Measurements from ENCODE around the gene PPP1R9A. TPM values are rescaled to one million over a fixed set of nuclear protein-coding genes. Genes with fewer than 3 reads are reported as not detected.

The PPP1R9A gene
- total RNA-seq, 2 donors from 2014 or later, result not detected

DNA sequence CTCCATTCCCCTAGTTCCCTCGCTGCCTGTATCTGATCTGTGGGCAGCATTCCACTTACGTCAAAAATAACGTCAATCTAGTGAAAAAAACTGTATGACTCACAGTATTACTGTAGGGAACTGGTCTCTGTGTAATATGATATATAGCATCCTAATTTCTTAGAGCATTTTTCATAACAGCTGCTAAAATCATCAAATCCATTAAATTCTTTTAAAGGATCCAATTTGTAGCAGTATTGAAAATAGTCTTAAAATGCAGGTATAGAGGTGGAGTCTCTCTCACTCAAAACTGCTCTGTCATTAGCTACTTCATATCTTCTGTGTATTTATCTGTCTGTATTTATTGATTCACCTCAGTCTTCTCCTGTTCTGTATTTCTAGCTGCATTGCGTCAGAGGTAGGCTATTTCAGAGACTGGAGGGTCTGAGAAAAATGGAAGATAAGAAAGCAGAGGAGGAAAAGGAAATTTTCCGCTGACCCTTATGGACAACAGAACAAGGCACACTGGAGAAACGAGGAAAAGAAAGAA is 357.0 kb downstream of the PPP1R9A start:
- H3K27ac Mint-ChIP-seq, result no peak overlapping the region
- no peaks in the 10 kb centered on the region for H3K36me3 Mint-ChIP-seq (ENCODE audit: low read depth)
- H3K9me3 Mint-ChIP-seq, result no peaks in the 10 kb centered on the region
- H3K4me3 Mint-ChIP-seq, result no peak overlapping the region
- H3K27me3 Mint-ChIP-seq, result peaks cover 7% of the 10 kb centered on the region
- no peaks in the 10 kb centered on the region for H3K4me1 Mint-ChIP-seq
- no peak for ATAC-seq (replicated peaks)

DNA sequence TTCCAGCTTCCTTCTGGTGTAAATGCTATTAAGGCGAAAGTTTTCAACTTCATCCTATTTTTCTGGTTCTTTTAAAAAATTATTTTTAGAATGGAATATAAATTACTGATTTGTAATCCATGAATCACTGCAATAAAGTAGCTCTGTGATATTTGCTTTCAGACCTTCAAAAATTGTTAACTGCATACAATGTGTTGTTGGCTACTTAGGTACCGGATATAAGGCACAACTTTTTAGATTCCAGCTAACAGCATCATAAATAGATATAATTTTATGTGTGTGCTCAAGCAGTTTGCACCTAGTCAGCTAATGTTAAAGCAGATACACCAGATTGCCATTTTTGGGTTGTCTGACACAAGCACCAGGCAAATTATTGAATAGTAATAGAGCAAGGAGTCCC is 358.2 kb downstream of the PPP1R9A start:
- no peaks in the 10 kb centered on the region for H3K4me1 Mint-ChIP-seq
- H3K27me3 Mint-ChIP-seq, result peaks cover 7% of the 10 kb centered on the region
- H3K36me3 Mint-ChIP-seq (ENCODE audit: low read depth), result no peaks in the 10 kb centered on the region
- no peak overlapping the region for H3K4me3 Mint-ChIP-seq
- H3K9me3 Mint-ChIP-seq, result no peaks in the 10 kb centered on the region
- no peak for ATAC-seq (replicated peaks)
- no peak overlapping the region for H3K27ac Mint-ChIP-seq

DNA sequence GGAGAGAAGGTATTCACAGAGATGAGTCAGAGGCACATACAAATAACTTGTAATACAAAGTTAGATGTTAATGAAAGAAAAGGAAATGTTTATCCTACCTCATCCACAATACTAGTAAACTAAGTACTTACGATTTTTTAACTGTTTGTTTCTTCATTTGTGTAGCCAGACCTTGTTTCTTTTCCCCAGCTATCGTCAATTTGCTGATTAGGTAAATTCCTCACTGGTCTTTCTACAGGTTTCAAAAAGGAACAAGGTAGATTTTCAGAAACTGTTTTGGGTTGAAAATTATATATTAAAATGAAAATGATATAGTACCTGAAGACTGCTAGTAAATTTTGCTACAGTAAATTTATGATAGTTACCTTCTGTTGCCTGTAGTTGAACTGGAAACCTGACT is 360.4 kb downstream of the PPP1R9A start:
- Mint-ChIP-seq H3K9me3 (no peaks in the 10 kb centered on the region), H3K27me3 (peaks cover 14% of the 10 kb centered on the region), H3K27ac (no peak overlapping the region), H3K36me3 (ENCODE audit: low read depth) (no peaks in the 10 kb centered on the region), H3K4me3 (no peak overlapping the region), H3K4me1 (no peaks in the 10 kb centered on the region)
- no peak for ATAC-seq (replicated peaks)

DNA sequence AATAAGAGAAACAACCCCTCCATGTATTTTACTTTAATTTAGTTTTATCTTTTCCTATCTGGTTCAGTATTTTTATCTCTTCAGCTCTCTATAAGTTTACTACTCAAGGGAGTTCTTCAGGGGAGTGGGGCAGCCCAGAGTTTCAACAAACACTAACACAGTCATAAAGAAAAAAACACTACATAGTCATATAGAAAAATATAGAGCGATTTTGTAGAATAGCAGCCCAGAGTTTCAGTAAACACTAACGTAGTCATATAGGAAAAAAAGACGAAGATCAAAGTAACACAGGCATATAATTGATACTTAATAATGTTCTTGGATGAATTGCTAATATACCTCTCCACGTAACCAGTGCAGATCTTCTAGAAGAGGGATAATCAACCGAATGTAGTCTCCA is 362.2 kb downstream of the PPP1R9A start:
- Mint-ChIP-seq H3K4me1 (no peaks in the 10 kb centered on the region), H3K4me3 (no peak overlapping the region), H3K36me3 (ENCODE audit: low read depth) (no peaks in the 10 kb centered on the region), H3K9me3 (no peaks in the 10 kb centered on the region), H3K27ac (no peak overlapping the region), H3K27me3 (peaks cover 16% of the 10 kb centered on the region)
- ATAC-seq (replicated peaks), result peak; percentile 70

DNA sequence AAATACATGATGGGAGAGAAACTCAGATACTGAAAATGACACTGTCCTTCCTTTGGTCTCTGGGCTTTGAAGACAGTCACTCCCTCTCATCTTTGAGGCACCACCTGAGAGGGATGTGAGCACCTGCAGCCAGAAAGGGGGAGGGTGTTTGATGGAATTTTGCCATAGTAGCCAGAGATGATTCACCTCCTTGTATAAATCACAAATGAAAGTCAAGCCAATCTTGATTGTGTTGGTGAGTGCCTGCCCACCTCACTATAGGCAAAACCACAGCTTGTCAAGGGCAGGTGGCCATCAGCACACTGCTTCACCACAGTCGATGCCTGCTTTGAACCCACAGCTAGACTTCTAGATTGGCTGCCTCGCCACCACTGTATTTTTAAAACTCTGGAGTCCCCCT is 368.7 kb downstream of the PPP1R9A start:
- Mint-ChIP-seq H3K27ac (no peak overlapping the region), H3K4me1 (no peaks in the 10 kb centered on the region), H3K9me3 (no peaks in the 10 kb centered on the region), H3K36me3 (ENCODE audit: low read depth) (no peaks in the 10 kb centered on the region), H3K4me3 (no peak overlapping the region), H3K27me3 (peaks cover 16% of the 10 kb centered on the region)
- no peak for ATAC-seq (replicated peaks)

DNA sequence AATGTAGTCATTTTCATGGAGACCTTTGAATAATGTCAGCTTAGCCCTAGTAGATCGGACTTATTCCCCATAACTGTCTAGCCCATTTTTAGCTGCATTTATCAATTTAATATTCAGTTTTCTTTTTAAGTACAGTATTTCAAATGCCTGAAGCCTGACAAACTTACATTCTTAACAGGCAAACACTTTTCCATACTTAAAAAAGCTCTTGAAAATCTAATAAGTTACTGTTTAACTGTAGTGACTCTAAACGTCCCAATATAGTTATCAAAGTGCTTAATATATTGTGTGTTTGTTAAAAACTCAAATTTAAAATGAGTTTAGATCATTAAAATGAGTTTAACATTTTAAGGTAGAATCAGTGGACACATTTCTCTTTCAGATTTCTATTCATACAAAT is 372.0 kb downstream of the PPP1R9A start:
- Mint-ChIP-seq H3K4me3 (no peak overlapping the region), H3K4me1 (no peaks in the 10 kb centered on the region), H3K9me3 (no peaks in the 10 kb centered on the region), H3K27ac (no peak overlapping the region), H3K36me3 (ENCODE audit: low read depth) (no peaks in the 10 kb centered on the region), H3K27me3 (peaks cover 9% of the 10 kb centered on the region)
- ATAC-seq (replicated peaks), result no peak

DNA sequence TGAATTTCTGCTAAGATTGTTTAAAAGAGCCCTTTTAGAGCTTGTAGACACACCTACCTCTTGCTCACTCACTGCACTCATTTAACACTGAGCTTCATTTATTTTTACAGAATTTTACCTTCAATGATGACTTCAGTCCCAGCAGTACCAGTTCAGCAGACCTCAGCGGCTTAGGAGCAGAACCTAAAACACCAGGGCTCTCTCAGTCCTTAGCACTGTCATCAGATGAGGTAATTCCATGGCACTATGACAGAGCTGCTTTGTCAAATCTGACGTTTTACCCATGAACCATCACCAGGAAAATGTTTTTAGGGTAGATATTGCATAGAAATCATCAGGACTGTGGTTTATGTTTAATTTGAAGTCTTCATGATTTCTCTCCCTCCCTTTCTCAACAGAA is 378.7 kb downstream of the PPP1R9A start:
- Mint-ChIP-seq H3K4me1 (no peaks in the 10 kb centered on the region), H3K27ac (no peak overlapping the region), H3K4me3 (no peak overlapping the region), H3K36me3 (ENCODE audit: low read depth) (no peaks in the 10 kb centered on the region), H3K27me3 (peaks cover 24% of the 10 kb centered on the region), H3K9me3 (no peaks in the 10 kb centered on the region)
- no peak for ATAC-seq (replicated peaks)

DNA sequence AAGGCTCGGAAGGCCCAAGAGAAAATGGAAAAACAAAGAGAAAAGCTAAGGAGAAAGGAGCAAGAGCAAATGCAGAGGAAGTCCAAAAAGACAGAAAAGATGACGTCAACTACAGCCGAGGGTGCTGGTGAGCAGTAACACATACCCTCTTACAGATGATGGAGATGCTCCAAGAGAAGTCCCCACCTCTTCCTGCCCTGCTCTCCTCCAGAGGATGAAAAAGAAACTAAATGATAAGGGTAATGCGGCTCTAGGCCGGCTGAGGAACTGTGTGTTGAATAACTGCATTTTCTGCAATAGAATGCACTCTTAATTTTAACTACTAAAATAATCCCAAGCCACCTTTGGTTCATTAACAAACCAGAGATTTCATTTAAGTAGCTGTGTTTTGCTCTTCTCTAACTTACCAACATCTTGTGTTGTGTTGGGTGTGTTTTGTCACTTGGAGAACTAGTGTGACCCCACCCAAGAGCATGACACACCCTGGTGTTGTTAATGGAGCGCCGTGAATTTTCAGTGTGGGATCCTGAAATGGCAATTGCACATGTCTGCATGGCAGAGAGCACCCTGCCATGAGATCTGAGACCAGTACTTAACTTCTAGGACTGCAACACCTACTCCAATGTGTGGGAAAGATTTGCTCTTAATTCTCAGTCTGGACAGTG is 382.9 kb downstream of the PPP1R9A start:
- H3K9me3 Mint-ChIP-seq, result no peaks in the 10 kb centered on the region
- H3K36me3 Mint-ChIP-seq (ENCODE audit: low read depth), result no peaks in the 10 kb centered on the region
- no peak overlapping the region for H3K27ac Mint-ChIP-seq
- no peak for ATAC-seq (replicated peaks)
- peaks cover 24% of the 10 kb centered on the region for H3K27me3 Mint-ChIP-seq
- no peaks in the 10 kb centered on the region for H3K4me1 Mint-ChIP-seq
- H3K4me3 Mint-ChIP-seq, result no peak overlapping the region

DNA sequence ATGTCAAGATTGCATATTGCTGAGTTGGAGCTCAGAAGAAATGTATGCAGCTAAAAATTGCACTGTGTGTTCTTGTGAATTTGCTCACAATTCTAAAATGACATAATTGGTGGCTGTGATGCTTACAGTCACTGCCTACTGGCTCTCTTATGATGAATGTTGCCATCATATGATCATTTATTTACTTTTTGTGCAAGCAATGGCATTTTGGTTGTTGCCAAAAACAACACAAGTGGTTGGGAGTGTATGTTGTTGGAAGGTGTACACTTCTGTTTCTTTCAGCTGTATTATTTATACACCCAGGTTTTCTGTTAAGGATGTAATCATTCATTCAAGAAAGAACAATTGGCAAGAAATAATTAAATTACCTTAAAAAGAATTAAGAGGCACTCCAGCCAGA is 388.0 kb downstream of the PPP1R9A start:
- Mint-ChIP-seq H3K4me1 (no peaks in the 10 kb centered on the region), H3K4me3 (no peak overlapping the region), H3K27me3 (peaks cover 18% of the 10 kb centered on the region), H3K36me3 (ENCODE audit: low read depth) (no peaks in the 10 kb centered on the region), H3K27ac (no peak overlapping the region), H3K9me3 (no peaks in the 10 kb centered on the region)
- no peak for ATAC-seq (replicated peaks)

DNA sequence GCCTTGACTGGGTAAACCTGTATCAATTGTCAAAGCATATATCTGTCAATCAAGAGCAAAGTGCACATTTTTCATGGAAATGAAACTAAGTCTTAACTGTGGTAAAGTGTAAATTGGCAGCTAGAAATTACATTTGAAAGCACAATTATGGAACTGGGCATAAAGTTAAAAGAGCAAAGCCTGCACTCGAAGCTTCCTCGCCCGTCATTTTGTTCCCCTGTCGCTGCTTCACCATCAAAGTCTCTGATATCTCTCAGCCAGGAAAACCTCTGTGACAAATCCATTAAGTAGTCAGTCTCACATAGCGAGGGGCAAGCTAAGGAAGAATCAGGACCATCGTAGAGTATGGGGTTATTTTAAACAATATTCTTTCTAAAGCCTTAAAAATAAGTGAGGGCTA is 389.1 kb downstream of the PPP1R9A start:
- Mint-ChIP-seq H3K36me3 (ENCODE audit: low read depth) (no peaks in the 10 kb centered on the region), H3K9me3 (no peaks in the 10 kb centered on the region), H3K27ac (no peak overlapping the region), H3K4me1 (no peaks in the 10 kb centered on the region), H3K27me3 (peaks cover 15% of the 10 kb centered on the region), H3K4me3 (no peak overlapping the region)
- no peak for ATAC-seq (replicated peaks)

DNA sequence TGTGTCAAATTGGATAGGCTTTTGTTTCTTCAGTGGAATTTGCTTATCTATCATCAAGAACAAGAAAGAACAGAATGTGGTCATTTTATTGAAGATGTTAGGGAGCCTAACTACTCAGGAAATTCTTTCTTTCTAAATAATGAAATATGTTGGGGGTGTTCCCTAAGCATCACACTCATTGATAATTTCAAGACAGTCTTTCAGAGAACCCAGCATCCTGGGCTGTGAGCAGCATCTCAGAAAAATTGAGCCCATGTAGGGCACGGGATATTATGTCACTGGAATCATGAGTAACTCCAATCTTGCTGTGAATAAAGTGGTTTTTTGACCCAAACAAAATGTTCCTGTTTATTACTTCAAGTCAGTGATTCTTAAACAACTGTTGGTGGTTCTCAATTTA is 389.6 kb downstream of the PPP1R9A start:
- peaks cover 15% of the 10 kb centered on the region for H3K27me3 Mint-ChIP-seq
- H3K4me3 Mint-ChIP-seq, result no peak overlapping the region
- no peak for ATAC-seq (replicated peaks)
- H3K27ac Mint-ChIP-seq, result no peak overlapping the region
- H3K4me1 Mint-ChIP-seq, result no peaks in the 10 kb centered on the region
- H3K9me3 Mint-ChIP-seq, result no peaks in the 10 kb centered on the region
- H3K36me3 Mint-ChIP-seq (ENCODE audit: low read depth), result no peaks in the 10 kb centered on the region

DNA sequence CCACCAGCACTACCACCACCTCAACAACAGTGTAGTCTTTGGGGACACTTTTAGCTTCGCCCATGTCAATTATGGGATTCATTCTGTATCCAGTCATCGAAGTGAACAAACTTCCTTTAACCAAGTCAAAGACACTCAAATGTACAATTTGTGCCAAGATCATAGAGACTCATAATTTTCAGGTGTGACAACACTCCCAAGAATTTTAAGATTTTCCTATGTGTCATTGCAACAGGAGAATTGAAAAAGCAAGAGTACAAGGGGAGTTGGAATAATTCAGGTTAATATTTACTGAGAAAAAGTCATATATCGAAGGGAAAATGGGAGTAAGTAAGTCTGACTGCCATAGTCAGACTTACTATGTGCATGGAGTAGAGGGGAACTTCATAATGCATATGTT is 390.7 kb downstream of the PPP1R9A start:
- H3K27ac Mint-ChIP-seq, result no peak overlapping the region
- H3K4me3 Mint-ChIP-seq, result no peak overlapping the region
- no peaks in the 10 kb centered on the region for H3K4me1 Mint-ChIP-seq
- no peaks in the 10 kb centered on the region for H3K9me3 Mint-ChIP-seq
- H3K36me3 Mint-ChIP-seq (ENCODE audit: low read depth), result no peaks in the 10 kb centered on the region
- peaks cover 18% of the 10 kb centered on the region for H3K27me3 Mint-ChIP-seq
- no peak for ATAC-seq (replicated peaks)

DNA sequence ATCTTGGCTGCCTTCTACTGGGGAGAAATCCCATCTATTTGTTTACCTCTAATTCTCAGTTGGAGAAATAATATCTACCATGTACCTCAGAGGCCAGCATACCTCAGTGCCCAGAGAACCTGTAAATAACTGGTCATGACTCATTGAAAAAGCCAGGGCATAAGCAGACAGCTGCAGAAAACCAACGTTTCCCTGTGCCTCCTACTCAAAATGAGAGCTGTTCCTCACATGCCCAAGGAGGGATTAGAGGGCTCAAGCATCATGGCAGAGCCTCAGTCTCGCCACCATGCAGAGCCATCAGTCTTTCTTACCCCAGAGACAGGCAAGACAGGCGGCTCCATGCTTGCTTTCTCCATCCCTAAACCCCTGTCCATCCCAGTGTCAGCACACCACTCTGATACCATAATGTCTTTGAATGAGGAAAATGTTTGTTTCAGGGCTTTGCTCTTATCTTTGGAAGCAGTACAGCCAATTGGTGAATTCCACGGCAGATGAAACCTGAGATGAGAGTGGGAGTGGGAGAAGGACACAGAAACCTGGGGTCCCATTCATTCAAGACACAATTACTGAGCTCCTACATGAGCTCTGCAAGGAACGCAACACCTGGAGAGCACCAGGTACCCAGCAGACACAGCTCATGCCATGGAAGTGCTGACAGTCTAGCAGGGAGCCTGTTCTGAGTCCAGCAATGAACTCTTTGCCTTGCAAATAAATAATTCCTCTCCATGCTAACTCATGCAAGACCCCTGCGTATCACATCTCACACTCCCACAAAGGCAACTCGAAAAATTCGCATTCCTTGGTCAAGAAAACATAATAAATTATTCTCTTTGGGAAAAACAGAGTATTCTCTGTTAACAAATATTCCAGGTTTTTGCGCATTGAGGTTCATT is 395.9 kb downstream of the PPP1R9A start:
- peaks cover 15% of the 10 kb centered on the region for H3K27me3 Mint-ChIP-seq
- ATAC-seq (replicated peaks), result no peak
- no peak overlapping the region for H3K27ac Mint-ChIP-seq
- H3K36me3 Mint-ChIP-seq (ENCODE audit: low read depth), result no peaks in the 10 kb centered on the region
- H3K4me3 Mint-ChIP-seq, result no peak overlapping the region
- H3K9me3 Mint-ChIP-seq, result no peaks in the 10 kb centered on the region
- no peaks in the 10 kb centered on the region for H3K4me1 Mint-ChIP-seq

DNA sequence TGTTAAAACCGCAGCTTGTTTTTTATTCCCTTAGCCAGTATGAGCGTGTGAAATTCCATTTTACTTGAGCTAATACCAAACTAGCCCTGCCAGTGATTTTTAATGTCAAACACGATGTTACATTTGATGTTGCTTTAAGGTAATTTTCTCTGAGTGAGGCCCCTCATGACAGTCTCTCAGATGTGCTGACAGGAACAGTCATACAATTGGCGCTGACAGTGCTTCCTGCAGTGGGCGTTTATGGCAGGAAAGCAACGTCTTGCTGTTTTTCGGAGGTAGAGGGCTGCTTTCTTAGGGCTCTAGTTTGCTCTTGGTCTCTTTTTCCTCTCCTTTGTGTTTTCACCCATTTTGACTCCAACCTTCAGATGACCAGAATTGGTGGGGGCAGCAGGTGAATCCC is 397.6 kb downstream of the PPP1R9A start:
- Mint-ChIP-seq H3K4me1 (no peaks in the 10 kb centered on the region), H3K27me3 (peaks cover 10% of the 10 kb centered on the region), H3K9me3 (no peaks in the 10 kb centered on the region), H3K27ac (no peak overlapping the region), H3K36me3 (ENCODE audit: low read depth) (no peaks in the 10 kb centered on the region), H3K4me3 (no peak overlapping the region)
- no peak for ATAC-seq (replicated peaks)

DNA sequence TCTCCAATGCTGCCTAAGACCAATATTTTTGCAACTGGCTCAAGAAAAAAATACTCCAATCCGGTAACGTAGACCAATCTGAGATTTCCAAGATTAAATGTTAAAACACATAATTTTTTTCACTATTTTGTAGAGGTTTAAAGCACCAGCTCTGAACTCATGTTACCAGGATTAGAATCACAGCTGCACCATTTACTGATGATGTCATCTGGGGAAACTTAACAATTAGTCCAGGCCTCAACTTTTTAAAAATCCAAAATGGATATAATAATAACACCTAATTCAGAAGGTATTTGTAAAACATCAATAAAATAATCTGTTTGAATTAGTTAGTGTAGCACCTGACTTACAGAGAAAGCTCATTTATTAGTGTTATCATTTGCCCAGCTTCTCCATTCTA is 402.6 kb downstream of the PPP1R9A start:
- H3K9me3 Mint-ChIP-seq, result peaks cover 8% of the 10 kb centered on the region
- H3K36me3 Mint-ChIP-seq (ENCODE audit: low read depth), result no peaks in the 10 kb centered on the region
- ATAC-seq (replicated peaks), result no peak
- H3K4me1 Mint-ChIP-seq, result peaks cover 6% of the 10 kb centered on the region
- H3K27me3 Mint-ChIP-seq, result peaks cover 23% of the 10 kb centered on the region
- H3K4me3 Mint-ChIP-seq, result no peak overlapping the region
- no peak overlapping the region for H3K27ac Mint-ChIP-seq
